HL-60 (cell line): ENCODE data around the gene GOLGA6L7.
"Not testable (repeated sequence)": the region's sequence is repeated elsewhere in the genome, so short reads cannot be mapped to it uniquely, and the experiment has no call there.

Experiments used
- DNase-seq, 2 experiments: peaks; one replicate each; pipeline ENCODE4 v3.0.0-alpha.2; 2010 to 2020; ENCODE audit warnings: low read depth in 1 of 2, low spot score in 1 of 2
- H3K27ac ChIP-seq: fragments of 250-450 bp; sonication (Bioruptor Pico); replicated peaks from 2 replicates; pipeline ENCODE4 v1.5.1; 2020; ENCODE audit warnings: mild to moderate bottlenecking, moderate library complexity
- H3K27me3 ChIP-seq: fragments of 250-450 bp; sonication (Bioruptor Pico); 2 replicates; pipeline ENCODE4 v1.5.1; 2021; ENCODE audit warnings: mild to moderate bottlenecking, moderate library complexity; ENCODE audit not compliant: insufficient read depth, poor library complexity, severe bottlenecking
- H3K4me3 ChIP-seq: replicated peaks from 2 replicates; pipeline ENCODE4 v1.5.1; 2011; ENCODE audit warnings: mild to moderate bottlenecking, control low read depth, low read length; ENCODE audit not compliant: insufficient read depth
- CTCF ChIP-seq: IDR thresholded peaks from one replicate; pipeline ENCODE4 v1.5.1; 2011; ENCODE audit warnings: low read length, control low read depth, inconsistent platforms; ENCODE audit not compliant: insufficient read depth
- GABPA ChIP-seq: IDR thresholded peaks from 2 replicates; pipeline ENCODE4 v1.6.1; 2012; ENCODE audit warnings: low read depth
- POLR2AphosphoS5 ChIP-seq: IDR thresholded peaks from 2 replicates; pipeline ENCODE4 v1.6.1; 2012; ENCODE audit warnings: low read depth
- REST ChIP-seq: IDR thresholded peaks from 2 replicates; pipeline ENCODE4 v1.6.1; 2012; ENCODE audit warnings: low read depth; ENCODE audit not compliant: insufficient replicate concordance
- SPI1 ChIP-seq: IDR thresholded peaks from 2 replicates; pipeline ENCODE4 v1.6.1; 2012; ENCODE audit warnings: low read depth, mild to moderate bottlenecking, borderline replicate concordance

The GOLGA6L7 gene

GRCh38 chr15:28873006-28873405, 24.6 kb upstream of the GOLGA6L7 start:
- DNase-seq, result no peak
- no peak for TF ChIP-seq SPI1
- no peak for TF ChIP-seq GABPA
- no peak for TF ChIP-seq REST
- TF ChIP-seq CTCF, result no peak
- no peak for TF ChIP-seq POLR2AphosphoS5
- Histone ChIP-seq H3K4me3 (no peak overlapping the region), H3K27me3 (no peaks in the 10 kb centered on the region), H3K27ac (no peak overlapping the region)

- Histone ChIP-seq H3K4me3 (no peak overlapping the region), H3K27me3 (no peaks in the 10 kb centered on the region), H3K27ac (no peak overlapping the region)
- TF ChIP-seq CTCF (no peak), REST (no peak), POLR2AphosphoS5 (no peak), GABPA (no peak)
- DNase-seq, result no peak
These were observed 22.7 kb upstream of the GOLGA6L7 start for GRCh38 chr15:28871168-28871567.

GRCh38 chr15:28868744-28869345, 20.4 kb upstream of the GOLGA6L7 start:
- Histone ChIP-seq H3K27me3 (no peaks in the 10 kb centered on the region), H3K4me3 (no peak overlapping the region), H3K27ac (no peak overlapping the region)
- TF ChIP-seq GABPA (no peak), SPI1 (no peak), REST (no peak), POLR2AphosphoS5 (no peak), CTCF (no peak)
- no peak for DNase-seq

GRCh38 chr15:28861589-28862293, 13.3 kb upstream of the GOLGA6L7 start:
- not testable (repeated sequence) for DNase-seq, H3K4me3 ChIP-seq, H3K27me3 ChIP-seq

More at GRCh38 chr15:28861589-28862293, 13.3 kb upstream of the GOLGA6L7 start:
- H3K27ac ChIP-seq, result not testable (repeated sequence)
